ENCODE data around the gene TMEM171.

Gene TMEM171

DNA sequence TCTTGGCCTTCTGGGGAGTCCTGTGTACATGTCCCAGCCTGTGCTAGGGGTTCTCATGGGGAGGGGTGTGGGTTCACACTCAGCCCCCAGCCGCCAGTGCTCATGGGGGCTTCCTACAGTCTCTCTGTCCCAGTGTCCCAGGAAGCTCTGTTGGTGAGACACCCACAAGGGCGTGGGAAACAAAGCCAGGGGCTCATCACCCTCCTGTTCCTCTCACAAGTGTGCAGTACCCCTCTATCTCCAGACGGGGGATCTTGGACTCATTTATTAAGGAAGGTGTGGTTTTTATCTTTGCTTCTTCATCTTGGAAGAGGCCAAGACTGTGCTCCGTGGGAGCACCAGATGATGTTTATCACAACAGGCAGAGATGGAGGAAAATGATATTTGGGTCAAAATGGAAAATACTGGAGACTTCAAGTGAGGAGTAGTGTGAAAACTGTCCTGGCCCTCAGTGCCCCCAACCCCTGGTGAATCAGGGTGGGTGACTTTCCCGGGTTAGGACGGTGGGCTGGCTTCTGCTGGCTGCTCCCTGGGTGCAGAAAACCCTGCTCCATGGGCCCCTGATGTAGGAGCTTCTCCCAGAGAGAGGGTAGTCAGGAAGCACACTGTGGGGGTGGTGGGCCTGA is 15.2 kb downstream of the TMEM171 start:
- Histone ChIP-seq H3K36me3 (ENCODE audit: control insufficient read depth, insufficient read depth, low read length) (no peaks in the 10 kb centered on the region), H3K27me3 (replicated peaks; ENCODE audit: control insufficient read depth, insufficient read depth, low read length) (no peaks in the 10 kb centered on the region; the same call in 1 of the 2 replicates), H3K4me3 (replicated peaks; ENCODE audit: low read depth, low read length) (no peak overlapping the region)
- no peak for DNase-seq (ENCODE audit: extremely low read depth, insufficient read length)
- TF ChIP-seq CTCF (IDR thresholded peaks at IDR 0.05; ENCODE audit: insufficient read depth, low read length, poor library complexity, severe bottlenecking): peak; percentile 15

- no peak for TF ChIP-seq CTCF (IDR thresholded peaks at IDR 0.05; ENCODE audit: insufficient read depth, low read length, poor library complexity, severe bottlenecking)
- H3K27me3 ChIP-seq (replicated peaks; ENCODE audit: control insufficient read depth, insufficient read depth, low read length): no peaks in the 10 kb centered on the region; the same call in 1 of the 2 replicates
- no peaks in the 10 kb centered on the region for H3K36me3 ChIP-seq (ENCODE audit: control insufficient read depth, insufficient read depth, low read length)
- DNase-seq (ENCODE audit: extremely low read depth, insufficient read length): no peak
- H3K4me3 ChIP-seq (replicated peaks; ENCODE audit: low read depth, low read length): no peak overlapping the region
Observed at GRCh38 chr5:73136055-73136562, 15.7 kb downstream of the TMEM171 start.

DNA sequence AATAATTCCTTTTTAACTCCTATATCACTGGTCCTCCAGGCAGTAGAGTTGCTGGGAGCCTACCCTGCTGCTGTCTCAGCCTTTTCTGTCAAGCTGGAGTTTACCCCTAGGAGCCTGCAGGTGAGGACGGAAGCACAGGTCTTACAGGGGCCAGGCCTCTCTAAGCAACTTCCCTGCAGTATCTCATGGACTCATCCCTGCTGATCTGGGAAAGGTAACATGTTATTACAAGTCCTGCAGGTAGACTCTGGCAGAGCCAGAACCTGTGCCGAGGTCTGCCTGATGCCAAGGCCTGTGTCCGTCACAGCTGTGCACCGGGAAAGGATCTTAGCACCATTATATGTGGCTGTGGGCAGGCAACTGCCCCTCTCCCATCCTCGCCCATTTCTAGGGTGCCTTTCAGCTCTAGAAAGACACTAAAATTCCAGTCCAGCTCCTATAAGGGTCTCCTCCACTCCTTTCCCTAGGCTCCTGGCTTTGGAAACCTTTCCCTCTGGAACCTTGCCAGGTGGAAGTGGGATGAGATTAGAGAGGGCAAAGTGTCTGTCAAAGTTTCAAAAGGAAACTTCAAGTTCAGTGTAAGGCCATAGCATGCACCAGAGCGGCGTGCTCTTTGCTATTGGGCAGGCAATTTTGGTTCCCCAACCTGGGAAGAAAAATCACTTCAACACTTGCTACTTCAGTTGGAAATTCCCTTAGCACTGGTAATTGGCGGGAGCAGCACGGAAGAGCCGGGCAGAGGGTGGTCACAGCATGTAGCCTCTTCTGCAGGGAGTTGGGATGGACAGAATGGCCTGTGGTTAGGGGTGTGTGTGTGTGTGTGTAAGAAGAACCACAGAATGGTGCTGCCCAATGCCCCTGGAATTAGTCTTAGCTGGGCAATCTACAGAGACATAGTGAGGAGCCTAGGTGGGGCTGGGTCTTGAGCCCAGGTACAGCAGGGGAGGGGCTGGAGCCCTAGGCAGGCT is 17.5 kb downstream of the TMEM171 start:
- no peaks in the 10 kb centered on the region; the same call in 1 of the 2 replicates for H3K27me3 ChIP-seq (replicated peaks; ENCODE audit: control insufficient read depth, insufficient read depth, low read length)
- H3K36me3 ChIP-seq (ENCODE audit: control insufficient read depth, insufficient read depth, low read length): no peaks in the 10 kb centered on the region
- no peak overlapping the region for H3K4me3 ChIP-seq (replicated peaks; ENCODE audit: low read depth, low read length)
- TF ChIP-seq CTCF (IDR thresholded peaks at IDR 0.05; ENCODE audit: insufficient read depth, low read length, poor library complexity, severe bottlenecking): no peak
- no peak for DNase-seq (ENCODE audit: extremely low read depth, insufficient read length)

GRCh38 chr5:73139485-73139884 is 19.1 kb downstream of the TMEM171 start:
- no peak for DNase-seq (ENCODE audit: extremely low read depth, insufficient read length)
- Histone ChIP-seq H3K36me3 (ENCODE audit: control insufficient read depth, insufficient read depth, low read length) (no peaks in the 10 kb centered on the region), H3K27me3 (replicated peaks; ENCODE audit: control insufficient read depth, insufficient read depth, low read length) (no peaks in the 10 kb centered on the region; the same call in 1 of the 2 replicates), H3K4me3 (replicated peaks; ENCODE audit: low read depth, low read length) (no peak overlapping the region)
- TF ChIP-seq CTCF (IDR thresholded peaks at IDR 0.05; ENCODE audit: insufficient read depth, low read length, poor library complexity, severe bottlenecking): no peak

DNA sequence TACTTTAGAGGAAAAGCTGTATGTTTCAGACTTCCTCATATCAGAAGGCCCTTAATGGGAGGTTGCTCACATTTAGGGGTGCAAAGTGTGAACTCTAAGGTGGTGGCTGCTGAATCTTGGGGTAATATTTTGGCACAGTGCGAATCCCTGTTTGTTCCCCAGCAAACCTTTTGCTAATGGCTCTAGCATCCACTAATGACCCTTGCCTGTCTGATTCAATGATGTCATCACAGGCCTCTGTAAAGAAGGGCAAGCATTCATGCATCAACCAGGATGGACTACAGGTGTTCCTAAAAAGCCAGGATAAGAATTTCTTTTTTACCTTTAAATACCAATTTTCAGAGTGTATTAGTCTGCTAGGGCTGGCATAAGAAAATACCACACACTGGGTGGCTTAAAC is 20.4 kb downstream of the TMEM171 start:
- Histone ChIP-seq H3K27me3 (replicated peaks; ENCODE audit: control insufficient read depth, insufficient read depth, low read length) (peaks cover 1% of the 10 kb centered on the region; the same call in 1 of the 2 replicates), H3K36me3 (ENCODE audit: control insufficient read depth, insufficient read depth, low read length) (no peaks in the 10 kb centered on the region), H3K4me3 (replicated peaks; ENCODE audit: low read depth, low read length) (no peak overlapping the region)
- DNase-seq (ENCODE audit: extremely low read depth, insufficient read length): no peak
- no peak for TF ChIP-seq CTCF (IDR thresholded peaks at IDR 0.05; ENCODE audit: insufficient read depth, low read length, poor library complexity, severe bottlenecking)
